G401.6 (cell line): Measurements from ENCODE around the gene PLA2G10.
"Not testable (repeated sequence)": the region's sequence is repeated elsewhere in the genome, so short reads cannot be mapped to it uniquely, and the experiment has no call there.

Source experiments
- FAIRE-seq: peaks from 2 replicates; lab custom pipeline; 2012; peaks lifted over from hg19 to GRCh38; lab: Jason Lieb, UNC

PLA2G10 gene, protein sequence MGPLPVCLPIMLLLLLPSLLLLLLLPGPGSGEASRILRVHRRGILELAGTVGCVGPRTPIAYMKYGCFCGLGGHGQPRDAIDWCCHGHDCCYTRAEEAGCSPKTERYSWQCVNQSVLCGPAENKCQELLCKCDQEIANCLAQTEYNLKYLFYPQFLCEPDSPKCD

DNA sequence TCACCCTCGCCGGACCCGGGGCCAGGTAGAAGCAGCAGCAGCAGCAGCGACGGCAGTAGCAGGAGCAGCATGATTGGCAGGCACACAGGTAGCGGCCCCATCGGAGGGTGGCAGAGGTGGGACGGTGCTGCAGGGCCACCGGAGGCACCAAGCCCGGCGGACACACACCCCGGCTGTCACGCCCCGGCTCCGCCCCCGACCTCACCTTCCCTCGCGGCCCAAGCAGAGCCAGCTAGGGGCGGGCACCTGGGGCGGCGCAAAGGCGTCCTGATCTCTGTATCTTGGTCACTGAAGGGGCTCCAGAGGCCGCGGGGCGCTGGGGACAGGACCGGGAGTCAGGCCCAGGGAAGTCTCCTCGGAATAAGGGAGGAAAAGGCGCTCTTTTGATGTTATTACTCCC is at the start of gene PLA2G10:
Gene PLA2G10 (minus strand): TSS at position 180 of the 400 bp plus-strand sequence. CDS start 79 bp downstream, at position 101.
- not testable (repeated sequence) for FAIRE-seq

DNA sequence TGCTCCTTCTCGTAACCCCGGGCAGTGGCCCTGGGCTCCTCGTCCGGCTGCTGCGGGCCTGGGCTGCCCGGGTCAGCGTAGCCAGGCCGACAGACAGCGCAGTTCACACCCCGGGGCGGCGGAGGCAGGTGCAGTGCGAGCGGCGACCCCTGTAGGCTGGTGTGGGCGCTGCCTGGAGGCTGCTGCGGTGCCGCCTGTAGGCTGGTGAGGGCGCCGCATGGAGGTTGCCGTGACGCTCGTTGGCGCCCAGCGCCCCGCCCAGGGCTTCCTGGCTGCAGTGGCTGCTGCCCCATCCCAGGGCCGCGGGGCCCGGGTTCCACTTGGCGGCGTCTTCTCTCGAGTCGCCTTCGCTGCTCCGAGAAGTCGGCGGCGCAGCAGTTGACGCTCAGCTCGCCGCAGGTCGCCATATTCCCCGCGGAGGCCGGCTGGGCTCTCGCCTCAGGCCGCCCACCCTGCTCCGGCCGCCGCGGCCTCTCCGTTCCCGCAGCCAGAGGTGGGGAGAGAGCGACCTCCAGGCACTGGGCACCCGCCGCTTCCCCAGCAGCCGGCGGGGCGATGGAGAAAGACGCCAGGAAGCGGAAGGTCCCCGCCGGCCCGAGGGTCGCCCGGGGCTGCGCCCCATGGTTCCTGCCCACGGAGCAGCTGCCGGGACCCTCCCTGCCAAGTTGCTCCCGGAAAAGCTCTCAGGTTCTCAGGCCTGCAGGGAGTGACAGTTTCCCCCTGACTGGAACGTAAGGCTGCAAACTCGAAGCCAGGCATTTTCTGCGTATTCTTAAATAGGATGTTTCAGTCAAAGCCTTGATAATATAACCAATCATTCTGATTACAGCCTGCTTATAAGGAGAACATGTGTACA is 48.4 kb upstream of the PLA2G10 start, which contains the start of gene NPIPA2:
Gene NPIPA2 (plus strand): TSS at position 261 of the 856 bp plus-strand sequence. CDS start 5,533 bp downstream, outside the sequence.
- not testable (repeated sequence) for FAIRE-seq

DNA sequence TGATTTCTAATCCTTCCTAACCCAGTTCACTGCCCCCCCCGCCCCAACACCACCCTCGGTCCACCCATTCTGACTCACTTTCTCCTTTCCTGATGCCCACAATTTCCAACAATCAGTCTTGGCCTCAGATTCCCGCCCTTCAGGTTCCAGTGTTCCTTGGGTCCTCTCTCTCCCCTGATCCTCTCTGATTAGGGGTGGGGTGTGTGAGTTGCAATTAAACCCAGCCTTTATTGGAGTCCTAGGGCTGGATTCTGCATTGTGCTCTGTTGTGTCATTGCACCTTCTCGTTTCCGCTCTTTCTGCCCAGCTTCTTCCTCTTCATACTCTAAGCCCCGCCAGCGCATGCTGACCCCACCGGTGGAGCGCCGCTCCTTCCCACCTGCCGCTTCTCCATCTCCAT is 47.7 kb upstream of the PLA2G10 start:
- FAIRE-seq, result not testable (repeated sequence)

DNA sequence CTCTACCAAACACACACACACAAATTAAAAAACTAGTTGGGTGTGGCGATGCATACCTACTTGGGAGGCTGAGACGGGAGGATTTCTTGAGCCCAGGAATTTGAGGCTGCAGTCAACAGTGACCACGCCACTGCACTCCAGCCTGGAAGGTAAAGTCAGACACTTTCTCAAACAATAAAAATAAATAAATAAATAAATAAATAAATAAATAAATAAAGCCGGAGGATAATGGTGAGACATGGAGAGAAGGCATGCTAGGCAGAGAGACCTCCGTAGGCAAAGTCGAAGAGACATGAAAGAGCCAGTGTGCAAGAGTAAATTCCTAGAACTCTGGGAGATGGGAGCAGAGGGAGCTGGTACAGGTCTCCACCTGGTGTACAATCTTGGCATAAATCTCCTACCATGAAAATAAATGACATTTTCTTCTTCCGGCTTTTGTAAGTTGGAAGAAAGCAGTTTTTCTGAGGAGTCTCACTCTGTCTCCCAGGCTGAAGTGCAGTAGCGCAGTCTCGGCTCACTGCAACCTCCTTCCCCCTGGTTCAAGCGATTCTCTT is 46.8 kb upstream of the PLA2G10 start:
- FAIRE-seq, result peak; percentile 85

DNA sequence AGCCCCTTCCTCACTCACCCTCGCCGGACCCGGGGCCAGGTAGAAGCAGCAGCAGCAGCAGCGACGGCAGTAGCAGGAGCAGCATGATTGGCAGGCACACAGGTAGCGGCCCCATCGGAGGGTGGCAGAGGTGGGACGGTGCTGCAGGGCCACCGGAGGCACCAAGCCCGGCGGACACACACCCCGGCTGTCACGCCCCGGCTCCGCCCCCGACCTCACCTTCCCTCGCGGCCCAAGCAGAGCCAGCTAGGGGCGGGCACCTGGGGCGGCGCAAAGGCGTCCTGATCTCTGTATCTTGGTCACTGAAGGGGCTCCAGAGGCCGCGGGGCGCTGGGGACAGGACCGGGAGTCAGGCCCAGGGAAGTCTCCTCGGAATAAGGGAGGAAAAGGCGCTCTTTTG is 39.1 kb upstream of the PLA2G10 start:
- not testable (repeated sequence) for FAIRE-seq

DNA sequence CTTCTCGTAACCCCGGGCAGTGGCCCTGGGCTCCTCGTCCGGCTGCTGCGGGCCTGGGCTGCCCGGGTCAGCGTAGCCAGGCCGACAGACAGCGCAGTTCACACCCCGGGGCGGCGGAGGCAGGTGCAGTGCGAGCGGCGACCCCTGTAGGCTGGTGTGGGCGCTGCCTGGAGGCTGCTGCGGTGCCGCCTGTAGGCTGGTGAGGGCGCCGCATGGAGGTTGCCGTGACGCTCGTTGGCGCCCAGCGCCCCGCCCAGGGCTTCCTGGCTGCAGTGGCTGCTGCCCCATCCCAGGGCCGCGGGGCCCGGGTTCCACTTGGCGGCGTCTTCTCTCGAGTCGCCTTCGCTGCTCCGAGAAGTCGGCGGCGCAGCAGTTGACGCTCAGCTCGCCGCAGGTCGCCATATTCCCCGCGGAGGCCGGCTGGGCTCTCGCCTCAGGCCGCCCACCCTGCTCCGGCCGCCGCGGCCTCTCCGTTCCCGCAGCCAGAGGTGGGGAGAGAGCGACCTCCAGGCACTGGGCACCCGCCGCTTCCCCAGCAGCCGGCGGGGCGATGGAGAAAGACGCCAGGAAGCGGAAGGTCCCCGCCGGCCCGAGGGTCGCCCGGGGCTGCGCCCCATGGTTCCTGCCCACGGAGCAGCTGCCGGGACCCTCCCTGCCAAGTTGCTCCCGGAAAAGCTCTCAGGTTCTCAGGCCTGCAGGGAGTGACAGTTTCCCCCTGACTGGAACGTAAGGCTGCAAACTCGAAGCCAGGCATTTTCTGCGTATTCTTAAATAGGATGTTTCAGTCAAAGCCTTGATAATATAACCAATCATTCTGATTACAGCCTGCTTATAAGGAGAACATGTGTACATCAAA is 9.3 kb upstream of the PLA2G10 start, which contains the start of gene NPIPA3:
Gene NPIPA3 (plus strand): TSS at position 256 of the 856 bp plus-strand sequence. CDS start 5,533 bp downstream, outside the sequence.
- not testable (repeated sequence) for FAIRE-seq

DNA sequence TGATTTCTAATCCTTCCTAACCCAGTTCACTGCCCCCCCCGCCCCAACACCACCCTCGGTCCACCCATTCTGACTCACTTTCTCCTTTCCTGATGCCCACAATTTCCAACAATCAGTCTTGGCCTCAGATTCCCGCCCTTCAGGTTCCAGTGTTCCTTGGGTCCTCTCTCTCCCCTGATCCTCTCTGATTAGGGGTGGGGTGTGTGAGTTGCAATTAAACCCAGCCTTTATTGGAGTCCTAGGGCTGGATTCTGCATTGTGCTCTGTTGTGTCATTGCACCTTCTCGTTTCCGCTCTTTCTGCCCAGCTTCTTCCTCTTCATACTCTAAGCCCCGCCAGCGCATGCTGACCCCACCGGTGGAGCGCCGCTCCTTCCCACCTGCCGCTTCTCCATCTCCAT is 8.6 kb upstream of the PLA2G10 start:
- not testable (repeated sequence) for FAIRE-seq

DNA sequence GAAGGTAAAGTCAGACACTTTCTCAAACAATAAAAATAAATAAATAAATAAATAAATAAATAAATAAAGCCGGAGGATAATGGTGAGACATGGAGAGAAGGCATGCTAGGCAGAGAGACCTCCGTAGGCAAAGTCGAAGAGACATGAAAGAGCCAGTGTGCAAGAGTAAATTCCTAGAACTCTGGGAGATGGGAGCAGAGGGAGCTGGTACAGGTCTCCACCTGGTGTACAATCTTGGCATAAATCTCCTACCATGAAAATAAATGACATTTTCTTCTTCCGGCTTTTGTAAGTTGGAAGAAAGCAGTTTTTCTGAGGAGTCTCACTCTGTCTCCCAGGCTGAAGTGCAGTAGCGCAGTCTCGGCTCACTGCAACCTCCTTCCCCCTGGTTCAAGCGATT is 7.8 kb upstream of the PLA2G10 start:
- FAIRE-seq, result peak; percentile 27

DNA sequence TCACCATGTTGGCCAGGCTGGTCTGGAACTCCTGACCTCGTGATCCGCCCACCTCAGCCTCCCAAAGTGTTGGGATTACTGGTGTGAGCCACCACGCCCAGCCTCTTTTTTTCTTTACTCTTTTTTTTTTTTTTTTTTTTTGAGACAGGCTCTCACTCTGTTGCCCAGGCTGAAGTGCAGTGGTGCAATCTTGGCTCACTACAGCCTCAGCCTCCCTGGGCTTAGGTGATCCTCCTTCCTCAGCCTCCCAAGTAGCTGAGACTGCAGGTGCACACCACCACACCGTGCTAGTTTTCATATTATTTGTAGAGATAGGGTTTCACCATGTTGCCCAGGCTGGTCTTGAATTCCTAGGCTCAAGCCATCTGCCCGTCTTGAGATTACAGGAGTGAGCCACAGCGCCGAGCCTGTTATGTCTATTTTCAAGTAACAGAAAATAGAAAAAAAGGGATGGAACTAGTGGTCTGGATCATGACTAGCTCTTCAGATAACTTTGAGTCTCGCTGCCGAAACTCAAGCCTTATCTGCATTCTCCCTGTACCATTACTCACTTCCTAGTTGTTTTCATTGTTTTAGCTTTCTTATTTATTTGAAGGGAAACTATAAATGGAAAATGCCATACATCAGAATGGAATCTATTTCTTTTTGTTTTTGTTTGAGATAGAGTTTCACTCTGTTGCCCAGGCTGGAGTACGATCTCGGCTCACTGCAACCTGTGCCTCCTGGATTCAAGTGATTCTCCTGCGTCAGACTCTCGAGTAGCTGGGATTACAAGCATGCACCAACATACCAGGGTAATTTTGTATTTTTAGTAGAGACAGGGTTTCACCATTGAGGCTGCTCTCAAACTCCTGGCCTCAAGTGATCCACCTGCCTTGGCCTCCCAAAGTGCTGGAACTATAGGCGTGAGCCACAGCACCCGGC is 8.0 kb downstream of the PLA2G10 start:
- FAIRE-seq, result not testable (repeated sequence)

DNA sequence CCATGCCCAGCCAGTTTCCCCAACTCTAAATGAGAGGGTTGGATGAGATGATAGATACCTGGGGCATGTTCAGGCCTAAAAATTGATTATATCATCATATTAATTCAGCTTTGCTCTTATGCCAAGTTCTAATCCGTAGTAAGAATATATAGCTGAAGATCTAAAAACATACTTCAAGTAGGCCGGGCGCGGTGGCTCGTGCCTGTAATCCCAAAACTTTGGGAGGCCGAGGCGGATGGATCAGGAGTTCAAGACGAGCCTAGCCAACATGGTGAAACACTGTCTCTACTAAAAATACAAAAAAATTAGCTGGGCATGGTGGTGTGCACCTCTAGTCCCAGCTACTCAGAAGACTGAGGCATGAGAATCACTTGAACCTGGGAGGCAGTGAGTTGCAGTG is 12.0 kb downstream of the PLA2G10 start:
- no peak for FAIRE-seq

DNA sequence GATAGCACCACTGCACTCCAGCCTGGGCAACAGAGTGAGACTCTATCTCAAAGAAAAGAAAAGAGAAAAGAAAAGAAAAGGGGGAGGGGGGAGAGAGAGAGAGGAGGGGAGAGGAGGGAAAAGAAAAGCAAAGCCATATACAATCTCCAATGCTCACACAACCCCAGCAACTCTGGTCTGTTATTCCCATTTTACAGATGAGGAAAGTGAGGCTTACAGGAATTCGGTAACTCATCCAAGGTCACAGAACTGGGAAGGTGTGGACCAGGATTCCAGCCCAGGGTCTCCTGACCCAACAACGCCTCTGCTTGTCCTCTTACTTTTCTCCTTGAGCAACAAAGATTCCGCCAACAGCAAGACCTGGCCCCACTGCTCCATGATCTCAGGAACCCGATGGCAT is 13.0 kb downstream of the PLA2G10 start:
- FAIRE-seq, result no peak

DNA sequence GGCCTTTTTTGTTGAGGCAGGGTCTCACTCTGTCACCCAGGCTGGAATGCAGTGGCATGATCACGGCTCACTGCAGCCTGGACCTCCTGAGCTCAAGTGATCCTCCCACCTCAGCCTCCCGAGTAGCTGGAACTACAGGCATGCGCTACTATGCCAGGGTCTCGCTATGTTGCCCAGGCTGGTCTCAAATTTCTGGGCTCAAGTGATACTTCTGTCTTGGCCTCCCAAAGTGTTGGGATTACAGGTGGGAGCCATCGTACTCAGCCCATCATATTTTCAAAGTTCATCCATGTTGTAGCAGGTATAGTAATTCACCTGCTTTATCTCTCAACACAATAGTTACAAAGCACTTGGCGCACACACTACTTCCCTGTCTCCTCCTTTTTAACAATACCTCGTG is 13.7 kb downstream of the PLA2G10 start:
- FAIRE-seq, result not testable (repeated sequence)

DNA sequence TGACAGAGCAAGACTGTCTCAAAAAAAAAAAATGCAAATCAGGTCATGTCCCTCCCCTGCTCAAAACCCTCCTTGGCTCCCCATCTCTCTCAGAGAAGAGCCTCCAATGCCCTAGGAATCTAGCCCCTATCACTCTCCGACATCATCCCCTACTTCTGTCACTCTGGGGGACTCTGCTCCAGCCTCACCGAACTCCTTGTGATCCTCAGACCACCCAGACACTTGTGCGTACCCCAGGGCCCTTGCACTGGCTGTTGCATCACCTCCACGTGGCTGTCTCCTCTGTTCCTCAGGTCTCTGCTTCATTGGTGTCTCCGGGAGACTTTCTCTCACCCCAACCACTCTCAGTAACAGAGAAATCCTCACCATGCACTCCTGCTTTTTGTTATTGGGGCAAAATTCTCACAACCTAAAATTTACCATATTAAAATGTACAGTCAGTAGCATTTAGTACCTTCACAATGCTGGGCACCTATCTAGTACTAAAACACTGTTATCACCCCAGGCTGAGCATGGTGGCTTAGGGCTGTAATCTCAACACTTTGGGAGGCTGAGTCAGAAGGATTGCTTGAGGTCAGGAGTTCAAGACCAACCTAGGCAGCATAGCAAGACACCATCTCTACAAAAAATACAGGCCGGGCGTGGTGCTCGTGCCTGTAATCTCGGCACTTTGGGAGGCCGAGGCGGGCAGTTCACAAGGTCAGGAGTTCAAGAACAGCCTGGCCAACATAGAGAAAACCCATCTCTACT is 15.2 kb downstream of the PLA2G10 start:
- FAIRE-seq, result no peak

DNA sequence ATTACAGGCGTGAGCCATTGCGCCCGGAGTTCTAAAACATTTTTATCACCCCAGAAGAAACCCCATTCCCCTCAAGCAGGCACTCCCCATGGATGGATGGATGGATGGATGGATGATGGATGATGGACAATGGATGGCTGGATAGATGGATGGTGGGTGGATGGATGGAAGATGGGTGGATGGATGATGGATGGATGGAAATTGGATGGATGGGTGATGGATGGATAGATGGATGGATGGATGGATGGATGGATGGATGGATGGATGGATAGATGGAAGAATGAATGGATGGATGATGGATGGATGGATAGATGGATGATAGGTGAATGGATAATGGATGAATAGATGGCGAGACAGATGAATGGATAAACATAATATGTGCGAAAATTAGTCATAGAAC is 16.5 kb downstream of the PLA2G10 start:
- FAIRE-seq, result no peak

DNA sequence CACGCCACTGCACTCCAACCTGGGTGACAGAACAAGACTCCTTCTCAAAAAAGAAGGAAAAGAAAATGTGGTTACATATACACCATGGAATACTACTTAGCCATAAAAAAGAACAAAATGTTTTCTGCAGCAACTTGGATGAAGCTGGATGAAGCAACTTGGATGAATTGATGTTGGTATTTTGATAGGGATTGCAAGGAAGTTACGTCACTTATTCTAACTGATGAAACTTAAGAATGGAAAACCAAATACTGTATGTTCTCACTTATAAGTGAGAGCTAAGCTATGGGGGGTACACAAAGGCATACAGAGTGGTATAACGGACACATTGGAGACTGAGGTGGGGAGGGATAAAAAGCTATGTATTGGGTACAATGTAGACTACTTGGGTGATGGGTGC is 17.5 kb downstream of the PLA2G10 start:
- FAIRE-seq, result no peak

DNA sequence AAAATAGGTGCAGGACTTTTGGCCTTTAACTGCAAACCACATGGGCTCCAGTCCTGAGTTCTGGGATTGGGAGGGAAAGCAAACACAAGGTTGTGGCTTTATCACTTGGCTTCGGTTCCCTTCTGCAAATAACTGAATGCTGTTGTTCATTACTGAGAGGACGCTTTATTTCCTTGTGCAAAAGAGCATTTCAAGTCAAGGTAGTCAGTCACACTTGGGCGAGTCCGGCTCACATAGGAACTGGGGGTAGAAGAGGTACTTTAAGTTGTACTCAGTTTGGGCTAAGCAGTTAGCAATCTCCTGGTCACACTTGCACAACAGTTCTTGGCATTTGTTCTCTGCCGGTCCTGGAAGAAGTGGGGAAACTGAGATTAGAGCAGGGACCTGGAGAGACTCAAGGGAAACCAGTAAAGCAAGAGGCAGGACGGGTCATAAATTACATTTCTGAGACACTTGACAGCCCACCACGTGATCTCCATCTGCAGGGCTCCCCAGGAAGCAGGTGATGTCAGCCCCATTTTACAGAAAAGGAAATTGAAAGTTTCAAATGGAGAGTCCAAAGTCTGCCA is 21.6 kb downstream of the PLA2G10 start:
- FAIRE-seq, result no peak

DNA sequence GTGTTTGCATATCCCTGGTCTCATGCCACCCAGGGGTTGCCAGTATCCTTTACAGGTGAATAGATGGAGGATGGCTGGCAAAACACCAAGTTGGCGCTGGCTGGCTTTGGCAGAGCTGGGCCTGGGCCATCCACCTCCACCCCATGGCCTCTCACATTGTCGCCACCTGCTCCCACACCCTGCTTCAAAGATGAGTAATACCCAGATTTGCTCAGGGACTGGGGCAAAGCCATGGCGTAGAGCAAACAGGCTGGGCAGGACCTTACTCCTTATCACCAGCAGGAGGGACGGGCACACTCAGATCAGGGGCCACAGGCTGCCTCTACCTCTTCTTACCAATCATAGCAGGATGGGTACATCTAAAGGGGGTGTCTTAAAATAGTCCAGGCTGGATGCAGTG is 24.3 kb downstream of the PLA2G10 start:
- no peak for FAIRE-seq

DNA sequence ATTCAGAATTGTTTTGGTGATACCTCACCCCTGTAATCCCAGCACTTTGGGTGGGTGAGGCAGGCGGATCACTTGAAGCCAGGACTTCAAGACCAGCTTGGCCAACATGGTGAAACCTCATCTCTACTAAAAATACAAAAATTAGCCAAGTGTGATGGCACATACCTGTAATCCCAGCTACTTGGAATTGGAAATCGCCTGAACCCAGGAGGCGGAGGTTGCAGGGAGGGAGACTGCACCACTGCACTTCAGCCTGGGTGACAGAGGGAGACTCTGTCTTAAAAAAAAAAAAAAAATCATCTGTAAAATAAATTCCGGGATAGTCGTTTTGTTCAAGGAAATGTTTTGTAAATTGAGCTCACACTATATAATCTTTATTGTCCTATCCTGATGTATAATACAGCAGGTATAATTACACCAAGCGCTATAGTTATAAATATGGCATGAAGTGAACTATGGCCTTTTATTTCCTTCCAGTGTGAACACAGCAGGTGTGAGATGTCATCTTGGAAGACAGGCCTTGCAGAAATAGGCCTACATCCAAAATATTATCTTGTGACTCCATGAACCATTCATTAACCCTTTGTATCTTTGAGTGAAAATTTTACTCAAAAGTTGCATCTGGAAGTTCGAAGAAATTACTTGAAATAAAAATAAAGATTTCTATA is 25.4 kb downstream of the PLA2G10 start:
- no peak for FAIRE-seq
